Epithelial cell of proximal tubule (primary cell): ENCODE data around the gene SCAI. TPM values are rescaled to one million over a fixed set of nuclear protein-coding genes. Genes with fewer than 3 reads are reported as not detected.

Experiments used
- DNase-seq: peaks from one replicate; pipeline ENCODE4 v3.0.0-alpha.2; 2011; ENCODE audit warnings: low read depth
- H3K4me3 ChIP-seq: 2 replicates; pipeline ENCODE4 v1.5.1; 2011; ENCODE audit warnings: low read depth, mild to moderate bottlenecking, low read length
- total RNA-seq: library from RNA; depleted of rRNA; stranded (reverse); fragments of >200 nt; gene quantifications from 2 replicates; pipeline ENCODE4 v1.2.3, GENCODE V29; 2015
- TF ChIP-seq, protein P1 (sequence below): conservative IDR thresholded peaks from 2 replicates; pipeline ENCODE4 v1.5.1; 2012; ENCODE audit warnings: low read depth, mild to moderate bottlenecking, low read length

Gene SCAI
- total RNA-seq, 1 donor from 2014 or later: 2.1 TPM

DNA sequence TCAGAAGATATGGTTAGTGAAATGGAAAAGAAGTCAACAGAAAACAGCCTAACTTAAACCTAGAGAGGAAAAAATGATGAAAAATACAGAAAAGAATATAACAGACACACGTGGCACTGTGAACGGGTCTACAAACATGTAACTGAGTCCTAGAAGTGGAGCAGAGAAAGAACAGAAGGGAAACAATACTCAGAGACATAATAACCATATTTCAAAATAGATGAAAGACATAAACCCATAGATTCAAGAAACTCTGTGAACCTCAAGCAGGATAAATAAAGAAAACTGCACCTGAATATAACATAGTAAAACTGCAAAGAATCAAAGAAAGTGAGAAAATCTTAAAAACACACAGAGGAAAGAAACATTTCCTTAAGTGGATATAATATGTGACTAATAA, 134.7 kb downstream of the SCAI start:
- DNase-seq: no peak
- TF ChIP-seq, protein P1, sequence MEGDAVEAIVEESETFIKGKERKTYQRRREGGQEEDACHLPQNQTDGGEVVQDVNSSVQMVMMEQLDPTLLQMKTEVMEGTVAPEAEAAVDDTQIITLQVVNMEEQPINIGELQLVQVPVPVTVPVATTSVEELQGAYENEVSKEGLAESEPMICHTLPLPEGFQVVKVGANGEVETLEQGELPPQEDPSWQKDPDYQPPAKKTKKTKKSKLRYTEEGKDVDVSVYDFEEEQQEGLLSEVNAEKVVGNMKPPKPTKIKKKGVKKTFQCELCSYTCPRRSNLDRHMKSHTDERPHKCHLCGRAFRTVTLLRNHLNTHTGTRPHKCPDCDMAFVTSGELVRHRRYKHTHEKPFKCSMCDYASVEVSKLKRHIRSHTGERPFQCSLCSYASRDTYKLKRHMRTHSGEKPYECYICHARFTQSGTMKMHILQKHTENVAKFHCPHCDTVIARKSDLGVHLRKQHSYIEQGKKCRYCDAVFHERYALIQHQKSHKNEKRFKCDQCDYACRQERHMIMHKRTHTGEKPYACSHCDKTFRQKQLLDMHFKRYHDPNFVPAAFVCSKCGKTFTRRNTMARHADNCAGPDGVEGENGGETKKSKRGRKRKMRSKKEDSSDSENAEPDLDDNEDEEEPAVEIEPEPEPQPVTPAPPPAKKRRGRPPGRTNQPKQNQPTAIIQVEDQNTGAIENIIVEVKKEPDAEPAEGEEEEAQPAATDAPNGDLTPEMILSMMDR: no peak
- H3K4me3 ChIP-seq: no peak overlapping the region

- TF ChIP-seq, protein P1: no peak
These were observed 140.0 kb downstream of the SCAI start for GRCh38 chr9:125003332-125003731.

GRCh38 chr9:124983698-124984097, 159.6 kb downstream of the SCAI start:
- H3K4me3 ChIP-seq: no peak overlapping the region
- DNase-seq: no peak
- TF ChIP-seq, protein P1: no peak

More at GRCh38 chr9:125003332-125003731, 140.0 kb downstream of the SCAI start:
- H3K4me3 ChIP-seq: no peak overlapping the region
- no peak for DNase-seq

GRCh38 chr9:124980431-124980830, 162.9 kb downstream of the SCAI start:
- H3K4me3 ChIP-seq: no peak overlapping the region
- peak; percentile 23 for DNase-seq
- TF ChIP-seq, protein P1: no peak

DNA sequence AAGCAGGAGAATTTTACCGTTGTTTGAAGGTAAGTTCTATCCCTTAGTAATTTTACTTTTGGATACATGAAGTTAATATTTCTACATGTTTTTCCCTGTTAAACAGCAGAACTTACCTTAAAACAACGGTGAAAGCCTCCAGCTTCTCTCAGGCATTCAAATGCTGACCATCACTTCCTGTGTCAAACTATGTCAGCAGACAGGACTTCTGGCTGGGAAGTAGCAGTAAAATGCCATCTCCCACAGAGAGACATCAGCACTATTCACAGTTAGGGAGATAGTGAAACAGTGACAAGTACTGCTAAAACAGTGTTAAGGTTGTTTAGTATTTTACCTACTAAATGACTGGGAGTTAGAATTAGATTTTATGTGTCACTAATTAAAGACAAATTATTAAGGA, 168.2 kb downstream of the SCAI start:
- TF ChIP-seq, protein P1: no peak
- no peak for DNase-seq
- H3K4me3 ChIP-seq: no peak overlapping the region

- no peak for DNase-seq
- no peak overlapping the region for H3K4me3 ChIP-seq
- TF ChIP-seq, protein P1: no peak
These were observed 169.5 kb downstream of the SCAI start for GRCh38 chr9:124973807-124974206.

GRCh38 chr9:124972241-124972770, 171.0 kb downstream of the SCAI start:
- DNase-seq: no peak
- TF ChIP-seq, protein P1: no peak
- no peak overlapping the region for H3K4me3 ChIP-seq
